ENCODE results near the gene HOXD10. TPM values are rescaled to one million over a fixed set of nuclear protein-coding genes. Genes with fewer than 3 reads are reported as not detected.

HOXD10 gene
- total and polyA plus RNA-seq, 2 of the 13 experiments (the other 11 are each of a cell fraction or from before 2014, with no cell fraction given) = not detected

DNA sequence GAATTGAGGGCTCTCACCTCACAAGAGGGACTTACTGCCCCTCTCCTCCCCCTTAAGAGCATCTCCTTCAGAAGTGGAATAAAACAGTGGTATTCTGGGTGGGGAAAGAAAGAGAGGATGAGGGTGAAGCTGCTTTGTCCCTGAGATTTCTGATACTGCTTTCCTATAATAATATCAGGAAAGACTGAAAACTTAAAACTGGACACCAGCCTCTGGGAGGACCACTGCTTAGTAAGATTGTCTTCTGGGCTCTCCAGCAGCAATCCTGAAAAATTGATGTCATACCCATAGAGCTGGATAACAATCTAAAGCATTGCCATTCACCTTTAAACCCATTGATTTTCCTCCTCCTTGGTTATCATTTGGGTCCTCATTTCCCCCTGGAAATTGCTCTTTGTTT lies 30.1 kb downstream of the HOXD10 start:
- no peak for DNase-seq (ENCODE audit: low spot score)
- no peaks in the 10 kb centered on the region for H3K79me2 ChIP-seq (ENCODE audit: insufficient read depth, low read length)
- ChIA-PET CTCF (ENCODE audit: low intra/inter-chr PET ratio, low total read pairs) (no interaction called here), POLR2A (no interaction called here)
- no peaks in the 10 kb centered on the region for H3K36me3 ChIP-seq (replicated peaks in 1 of 2; ENCODE audit: control insufficient read depth in 1 of 2, insufficient read depth in 2 of 2, low read length in 2 of 2)
- H3K27me3 ChIP-seq (ENCODE audit: control insufficient read depth in 1 of 2, insufficient read depth in 2 of 2, low read length in 2 of 2) = peaks cover 16 to 94% of the 10 kb centered on the region in 2 experiments
- H3K4me2 ChIP-seq (ENCODE audit: low read depth, low read length) = no peak overlapping the region
- no peak overlapping the region for H3K9ac ChIP-seq (ENCODE audit: insufficient read depth, low read depth, low read length)
- no peak overlapping the region for H3K4me3 ChIP-seq (replicated peaks in 1 of 3; ENCODE audit: insufficient read depth in 1 of 3, low read depth in 2 of 3, low read length in 3 of 3)
- BruUV-seq (replicated peaks) = no TSS peak
- no peaks in the 10 kb centered on the region for H3K9me3 ChIP-seq (ENCODE audit: low read length)
- intact Hi-C loops (cut with micrococcal nuclease; ENCODE audit: unreplicated experiment) = no loop called here
- H2AFZ ChIP-seq (ENCODE audit: low read length) = no peak overlapping the region
- no peak overlapping the region for H3K27ac ChIP-seq (ENCODE audit: extremely low read length, insufficient read depth, low read length)
- H3K4me1 ChIP-seq (ENCODE audit: insufficient read depth, low read length) = peaks cover 21% of the 10 kb centered on the region
- in situ Hi-C loops (cut with HindIII; ENCODE audit: extremely low pct_ligation_motif_present, low pct_unique_long_range_greater_than_20kb) = no loop called here
- no peak for ATAC-seq
- no peak for FAIRE-seq
- no peaks in the 10 kb centered on the region for H4K20me1 ChIP-seq (ENCODE audit: insufficient read depth, low read length)
- TF ChIP-seq SNAI1 (CRISPR knock-in tag; IDR thresholded peaks at IDR 0.05; ENCODE audit: borderline replicate concordance) (no peak), ZBTB38 (CRISPR knock-in tag; IDR thresholded peaks at IDR 0.05) (no peak), REPIN1 (CRISPR knock-in tag; IDR thresholded peaks at IDR 0.05; ENCODE audit: borderline replicate concordance, low read depth) (no peak), ZNF503 (CRISPR knock-in tag; IDR thresholded peaks at IDR 0.05) (no peak), GPN1 (CRISPR knock-in tag; IDR thresholded peaks at IDR 0.05; ENCODE audit: borderline replicate concordance) (no peak), KDM5B (CRISPR knock-in tag; IDR thresholded peaks at IDR 0.05; ENCODE audit: borderline replicate concordance) (no peak), SNAPC4 (CRISPR knock-in tag; IDR thresholded peaks at IDR 0.05) (no peak), ZNF280B (CRISPR knock-in tag; IDR thresholded peaks at IDR 0.05; ENCODE audit: borderline replicate concordance) (no peak)
- TF ChIP-seq, protein P1, sequence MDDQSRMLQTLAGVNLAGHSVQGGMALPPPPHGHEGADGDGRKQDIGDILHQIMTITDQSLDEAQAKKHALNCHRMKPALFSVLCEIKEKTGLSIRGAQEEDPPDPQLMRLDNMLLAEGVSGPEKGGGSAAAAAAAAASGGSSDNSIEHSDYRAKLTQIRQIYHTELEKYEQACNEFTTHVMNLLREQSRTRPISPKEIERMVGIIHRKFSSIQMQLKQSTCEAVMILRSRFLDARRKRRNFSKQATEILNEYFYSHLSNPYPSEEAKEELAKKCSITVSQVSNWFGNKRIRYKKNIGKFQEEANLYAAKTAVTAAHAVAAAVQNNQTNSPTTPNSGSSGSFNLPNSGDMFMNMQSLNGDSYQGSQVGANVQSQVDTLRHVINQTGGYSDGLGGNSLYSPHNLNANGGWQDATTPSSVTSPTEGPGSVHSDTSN (CRISPR knock-in tag; IDR thresholded peaks at IDR 0.05; ENCODE audit: borderline replicate concordance) = no peak
- TF ChIP-seq, protein P2, sequence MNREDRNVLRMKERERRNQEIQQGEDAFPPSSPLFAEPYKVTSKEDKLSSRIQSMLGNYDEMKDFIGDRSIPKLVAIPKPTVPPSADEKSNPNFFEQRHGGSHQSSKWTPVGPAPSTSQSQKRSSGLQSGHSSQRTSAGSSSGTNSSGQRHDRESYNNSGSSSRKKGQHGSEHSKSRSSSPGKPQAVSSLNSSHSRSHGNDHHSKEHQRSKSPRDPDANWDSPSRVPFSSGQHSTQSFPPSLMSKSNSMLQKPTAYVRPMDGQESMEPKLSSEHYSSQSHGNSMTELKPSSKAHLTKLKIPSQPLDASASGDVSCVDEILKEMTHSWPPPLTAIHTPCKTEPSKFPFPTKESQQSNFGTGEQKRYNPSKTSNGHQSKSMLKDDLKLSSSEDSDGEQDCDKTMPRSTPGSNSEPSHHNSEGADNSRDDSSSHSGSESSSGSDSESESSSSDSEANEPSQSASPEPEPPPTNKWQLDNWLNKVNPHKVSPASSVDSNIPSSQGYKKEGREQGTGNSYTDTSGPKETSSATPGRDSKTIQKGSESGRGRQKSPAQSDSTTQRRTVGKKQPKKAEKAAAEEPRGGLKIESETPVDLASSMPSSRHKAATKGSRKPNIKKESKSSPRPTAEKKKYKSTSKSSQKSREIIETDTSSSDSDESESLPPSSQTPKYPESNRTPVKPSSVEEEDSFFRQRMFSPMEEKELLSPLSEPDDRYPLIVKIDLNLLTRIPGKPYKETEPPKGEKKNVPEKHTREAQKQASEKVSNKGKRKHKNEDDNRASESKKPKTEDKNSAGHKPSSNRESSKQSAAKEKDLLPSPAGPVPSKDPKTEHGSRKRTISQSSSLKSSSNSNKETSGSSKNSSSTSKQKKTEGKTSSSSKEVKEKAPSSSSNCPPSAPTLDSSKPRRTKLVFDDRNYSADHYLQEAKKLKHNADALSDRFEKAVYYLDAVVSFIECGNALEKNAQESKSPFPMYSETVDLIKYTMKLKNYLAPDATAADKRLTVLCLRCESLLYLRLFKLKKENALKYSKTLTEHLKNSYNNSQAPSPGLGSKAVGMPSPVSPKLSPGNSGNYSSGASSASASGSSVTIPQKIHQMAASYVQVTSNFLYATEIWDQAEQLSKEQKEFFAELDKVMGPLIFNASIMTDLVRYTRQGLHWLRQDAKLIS (CRISPR knock-in tag; IDR thresholded peaks at IDR 0.05) = no peak

Data from HepG2 (cell line).